ENCODE data around the gene NEURL1.
"Not testable (repeated sequence)": the region's sequence is repeated elsewhere in the genome, so short reads cannot be mapped to it uniquely, and the experiment has no call there.

The NEURL1 gene

GRCh38 chr10:103493916-103494877 is 692 bp downstream of the NEURL1 start:
- DNase-seq (ENCODE audit: low read depth): no peak

DNA sequence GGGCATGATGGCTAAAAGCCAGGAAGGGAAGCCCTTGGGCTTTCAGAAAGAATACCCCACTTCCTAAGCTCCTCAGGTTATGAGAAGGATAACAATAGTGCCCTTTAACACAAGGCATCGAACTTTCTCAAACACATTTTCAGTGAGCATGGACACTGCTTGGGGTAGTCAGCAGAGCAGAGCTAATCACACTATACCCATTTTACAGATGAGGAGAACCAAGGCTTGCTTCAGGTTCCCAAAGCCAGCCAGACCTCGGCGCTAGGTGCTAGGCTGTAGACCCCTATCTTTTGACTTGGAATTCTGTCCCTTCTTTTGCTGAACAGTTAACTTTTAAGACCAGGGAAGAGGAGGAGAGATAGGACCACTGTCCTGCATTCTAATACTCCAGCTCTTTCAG is 1.8 kb downstream of the NEURL1 start:
- no peak for DNase-seq (ENCODE audit: low read depth)

DNA sequence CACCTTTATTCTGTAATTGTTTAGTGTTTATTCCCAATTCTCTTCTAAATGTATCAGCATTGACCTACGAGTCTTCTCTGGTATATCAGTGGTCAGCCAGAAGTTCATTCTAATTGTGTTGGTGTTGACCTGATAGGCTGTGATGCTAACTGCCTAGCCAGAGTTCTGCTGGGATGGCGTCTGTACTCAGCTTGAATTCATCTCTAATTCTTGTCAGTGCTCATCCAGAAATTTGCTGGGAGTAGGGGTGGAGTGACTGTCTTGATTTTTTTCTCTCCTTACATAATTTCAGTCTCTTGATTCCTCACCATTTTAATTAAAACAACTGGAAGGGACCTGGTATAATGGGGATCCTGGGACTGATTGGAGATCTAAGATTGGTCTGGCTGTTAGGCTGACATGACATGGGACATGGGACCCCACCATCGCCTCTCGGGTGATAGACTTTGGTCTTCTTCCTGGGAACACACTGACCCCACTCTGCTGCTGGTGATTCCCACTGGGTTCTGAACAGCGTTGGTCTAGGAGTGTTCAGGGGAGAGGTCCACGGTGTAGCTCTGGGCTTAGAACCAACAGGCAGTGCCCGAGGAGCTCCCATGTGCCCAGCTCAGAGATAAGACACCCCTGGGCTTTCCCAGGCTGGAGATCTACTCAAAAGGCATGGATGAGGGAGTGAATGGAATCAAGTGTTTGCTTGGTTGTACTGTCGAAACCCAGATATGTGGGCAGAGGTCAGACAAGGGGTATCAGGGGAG is 3.8 kb downstream of the NEURL1 start:
- DNase-seq (ENCODE audit: low read depth): no peak

DNA sequence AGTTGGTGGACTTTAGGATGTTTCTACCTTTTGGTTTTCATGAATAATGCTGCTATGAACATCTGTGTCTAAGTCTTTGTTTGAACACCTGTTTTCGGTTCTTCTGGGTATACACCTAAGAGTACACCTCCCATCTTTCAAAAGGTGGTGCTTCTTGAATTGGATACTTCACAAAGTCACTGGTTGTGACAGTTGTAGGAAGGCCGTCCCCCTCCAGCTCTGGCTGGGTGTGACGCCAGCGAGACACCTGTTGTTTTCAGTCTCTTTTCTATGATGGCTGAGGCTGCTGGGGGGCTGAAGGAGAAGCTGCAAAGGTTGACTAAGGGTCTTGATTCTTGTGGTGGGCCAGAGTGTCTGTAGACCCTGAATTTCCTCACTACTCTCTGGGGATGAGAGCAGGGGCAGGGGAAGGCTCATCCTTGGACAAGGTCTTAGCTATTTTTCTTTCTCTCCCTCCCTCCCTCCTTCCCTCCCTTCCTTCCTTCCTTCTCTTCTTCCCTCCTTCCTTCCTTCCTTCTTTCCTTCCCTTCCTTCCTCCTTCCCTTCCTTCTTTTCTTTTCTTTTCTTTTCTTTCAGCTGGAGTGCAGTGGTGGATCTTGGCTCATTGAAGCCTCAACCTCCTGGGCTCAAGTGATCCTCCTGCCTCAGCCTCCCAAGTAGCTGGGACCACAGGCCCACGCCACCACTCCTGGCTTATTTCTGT is 5.6 kb downstream of the NEURL1 start:
- DNase-seq (ENCODE audit: low read depth): no peak

DNA sequence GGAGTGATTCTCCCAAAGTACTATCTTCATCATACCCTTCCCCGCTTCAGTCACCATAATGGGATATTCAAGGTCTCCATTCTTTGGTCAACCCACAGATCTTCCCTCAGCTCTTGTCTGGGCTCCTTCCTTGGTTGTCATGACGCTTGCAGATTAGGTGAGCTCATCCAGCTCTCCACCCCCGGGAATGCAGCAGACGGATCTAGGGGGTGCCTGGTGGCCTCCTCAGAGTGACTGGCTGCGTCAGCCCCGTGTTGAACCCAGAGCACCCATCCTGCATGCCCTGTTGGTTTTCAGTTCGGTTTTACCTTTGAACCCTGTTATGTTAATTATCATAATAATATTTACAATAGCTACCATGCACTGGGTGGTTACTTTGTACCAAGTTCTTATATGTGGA is 6.4 kb downstream of the NEURL1 start:
- DNase-seq (ENCODE audit: low read depth): no peak

GRCh38 chr10:103500481-103500880 is 7.0 kb downstream of the NEURL1 start:
- no peak for DNase-seq (ENCODE audit: low read depth)

GRCh38 chr10:103501186-103501585 is 7.7 kb downstream of the NEURL1 start:
- no peak for DNase-seq (ENCODE audit: low read depth)

DNA sequence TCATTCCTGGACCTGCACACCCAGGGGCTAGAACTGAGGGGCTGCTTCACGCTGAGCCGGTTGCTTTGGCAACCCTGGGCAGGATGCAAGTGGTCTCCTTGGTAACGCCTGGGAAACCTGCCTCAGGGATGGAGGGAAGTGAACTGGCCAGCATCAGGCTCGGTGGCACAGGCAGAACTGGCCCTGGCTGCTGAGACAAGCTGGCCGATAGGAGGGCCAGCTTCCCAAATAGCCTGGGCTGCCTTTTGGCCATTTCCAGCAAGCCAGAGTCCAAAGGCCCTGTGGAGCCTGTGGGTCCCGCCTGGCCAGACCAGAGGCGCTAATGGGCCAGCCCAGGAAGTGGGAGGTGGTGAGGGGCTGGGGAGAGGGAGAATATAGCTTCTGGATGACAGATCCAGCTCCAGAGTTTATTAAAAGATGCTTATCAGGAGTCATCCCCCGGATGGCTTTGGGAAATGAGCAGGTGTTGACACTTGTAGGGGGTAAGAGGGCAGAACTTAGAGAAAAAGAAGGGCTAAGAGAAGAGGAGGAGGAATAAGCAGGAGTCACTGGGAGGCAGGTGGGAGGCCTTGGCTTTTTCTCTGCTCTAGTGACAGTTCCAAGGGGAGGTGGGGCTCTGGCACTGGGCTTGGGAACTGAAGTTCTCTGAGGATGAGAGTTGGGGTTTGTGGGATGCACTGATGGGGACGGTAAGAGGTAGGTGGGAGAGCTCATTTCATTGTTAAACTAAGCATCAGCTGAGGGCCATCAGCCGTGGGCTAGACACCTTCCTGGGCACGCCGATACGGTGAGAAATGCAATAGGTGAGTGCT is 9.6 kb downstream of the NEURL1 start:
- DNase-seq (ENCODE audit: low read depth): no peak

- DNase-seq (ENCODE audit: low read depth): not testable (repeated sequence)
Observed at GRCh38 chr10:103503777-103504176, 10.3 kb downstream of the NEURL1 start.

DNA sequence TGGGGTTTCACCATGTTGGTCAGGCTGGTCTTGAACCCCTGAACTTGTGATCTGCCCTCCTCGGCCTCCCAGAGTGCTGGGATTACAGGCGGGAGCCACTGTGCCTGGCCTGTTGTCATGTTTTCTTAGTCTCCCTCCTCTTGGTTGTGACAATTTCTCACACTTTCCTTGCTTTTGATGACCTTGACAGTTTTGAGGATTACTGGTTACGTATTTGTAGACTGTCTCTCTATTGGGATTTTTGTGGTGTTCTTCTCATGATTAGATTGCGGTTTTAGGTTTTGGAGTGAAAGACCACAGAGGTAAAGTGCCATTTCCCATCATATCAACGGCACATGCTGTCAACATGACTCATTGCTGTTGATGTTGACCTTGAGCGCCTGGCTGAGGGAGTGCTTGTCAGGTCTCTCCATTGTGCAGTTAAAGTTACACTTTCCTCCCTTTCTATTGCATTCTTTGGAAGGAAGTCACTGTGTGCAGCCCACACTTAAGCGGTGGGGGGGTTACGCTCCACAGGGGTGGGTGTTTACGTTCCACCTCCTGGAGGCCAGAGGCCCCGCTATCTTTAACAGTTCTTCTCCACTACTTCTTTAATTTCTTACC is 10.8 kb downstream of the NEURL1 start:
- DNase-seq (ENCODE audit: low read depth): peak; percentile 73

DNA sequence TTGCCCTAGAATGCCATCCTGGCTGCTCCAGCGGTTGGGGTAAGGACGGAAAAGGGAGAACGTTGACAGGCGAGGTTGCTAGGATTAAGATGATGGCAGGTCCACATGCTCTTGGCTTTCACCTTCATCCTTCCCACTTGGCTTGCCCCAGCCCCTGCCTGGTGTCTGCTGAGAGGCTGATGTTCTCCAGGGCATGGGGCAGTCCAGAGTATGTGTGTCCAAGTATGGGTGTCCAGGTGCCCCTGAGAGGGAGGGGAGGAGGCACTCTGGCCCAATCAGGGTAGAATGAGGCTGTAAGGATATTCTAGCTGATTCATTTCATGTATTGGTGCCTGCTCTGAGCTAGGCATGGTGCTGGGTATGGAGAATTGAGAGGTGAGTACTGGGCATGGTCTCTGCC is 12.6 kb downstream of the NEURL1 start:
- DNase-seq (ENCODE audit: low read depth): no peak

- no peak for DNase-seq (ENCODE audit: low read depth)
Observed at GRCh38 chr10:103507235-103508191, 14.0 kb downstream of the NEURL1 start.

GRCh38 chr10:103510046-103510685 is 16.7 kb downstream of the NEURL1 start:
- DNase-seq (ENCODE audit: low read depth): no peak

DNA sequence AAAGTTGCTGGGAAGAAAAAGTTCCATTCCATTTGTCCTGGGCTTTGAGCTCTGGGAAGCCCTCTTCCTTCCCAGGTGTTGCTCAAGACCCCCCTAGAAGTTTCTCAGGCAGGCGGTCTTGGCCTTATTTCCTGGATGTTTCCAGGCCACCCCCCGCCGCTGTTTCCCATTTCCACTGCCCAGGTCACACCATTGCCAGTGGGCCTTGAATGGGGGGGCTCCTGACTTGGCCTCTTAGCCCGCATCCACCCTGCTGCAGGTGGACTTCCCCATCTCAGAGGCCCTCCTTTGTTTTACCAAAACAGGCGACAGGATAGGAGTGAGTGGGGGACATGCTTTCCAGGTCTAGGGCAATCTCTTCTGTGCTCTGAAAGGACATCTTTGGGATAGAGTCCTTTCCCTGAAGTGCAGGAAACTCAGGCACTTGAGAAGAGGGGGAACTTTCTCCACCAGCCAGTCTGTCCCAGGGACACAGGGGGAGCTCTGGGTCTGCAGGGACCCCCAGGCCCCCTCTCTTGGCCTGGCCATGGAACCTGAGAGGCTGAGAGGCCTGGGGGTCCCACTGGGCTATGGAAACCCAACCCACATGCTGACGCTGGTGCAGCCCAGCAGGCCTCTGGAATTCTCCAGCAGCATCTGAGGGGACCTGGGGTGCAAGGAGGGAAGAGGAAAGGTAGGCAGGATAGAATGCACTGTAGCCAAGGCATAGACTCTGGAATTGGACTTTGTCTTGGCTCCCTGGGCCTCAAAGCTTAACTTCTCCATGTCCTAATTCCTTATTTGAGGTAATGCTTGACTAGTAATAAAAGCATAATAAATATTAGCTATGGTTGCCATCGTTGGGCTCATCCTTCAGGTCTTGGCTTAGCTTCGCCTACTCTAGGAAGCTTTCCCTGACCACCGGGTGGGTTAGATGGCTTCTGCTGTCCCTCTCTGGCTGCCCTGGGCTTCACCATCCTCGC is 17.6 kb downstream of the NEURL1 start:
- DNase-seq (ENCODE audit: low read depth): no peak

- DNase-seq (ENCODE audit: low read depth): no peak
Observed at GRCh38 chr10:103512166-103512565, 18.7 kb downstream of the NEURL1 start.

DNA sequence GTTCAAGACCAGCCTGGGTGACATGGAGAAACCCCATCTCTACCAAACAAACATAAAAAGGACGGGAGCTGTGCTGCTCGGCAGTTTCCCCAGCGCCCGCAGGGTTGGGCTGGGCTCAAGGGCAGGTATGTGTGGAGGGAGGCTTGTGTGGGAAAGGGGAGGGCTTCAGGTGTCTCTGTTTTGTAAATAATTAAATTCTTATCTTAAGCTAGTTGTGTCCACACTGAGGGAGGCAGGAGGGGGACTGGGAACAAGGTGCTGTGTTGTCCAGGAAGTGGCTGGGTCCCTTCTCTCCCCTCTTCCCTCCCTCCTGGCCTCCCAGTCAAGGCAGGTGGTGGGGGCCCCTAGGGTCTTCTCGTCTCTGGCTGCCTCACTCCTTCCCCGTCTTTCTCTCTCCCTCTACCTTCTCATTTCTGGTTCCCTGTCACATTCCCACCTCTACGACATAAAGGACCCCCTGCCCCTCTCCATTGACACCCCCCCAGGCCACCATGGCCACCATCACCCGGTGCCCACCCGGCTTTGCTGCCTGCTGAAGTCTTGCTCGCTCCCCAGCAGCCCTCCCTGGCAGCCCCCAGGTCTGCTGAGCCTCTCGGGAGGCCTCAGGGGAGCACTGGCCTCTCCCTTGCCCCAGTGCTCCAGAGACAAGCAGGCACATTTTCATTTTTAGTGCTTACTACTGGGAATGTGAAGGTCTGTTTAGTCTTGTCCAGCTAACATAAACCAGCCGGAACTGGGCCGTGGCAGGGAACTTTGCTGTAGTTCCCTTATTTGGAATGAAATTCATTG is 19.3 kb downstream of the NEURL1 start:
- DNase-seq (ENCODE audit: low read depth): no peak

GRCh38 chr10:103513380-103514060 is 20.0 kb downstream of the NEURL1 start:
- DNase-seq (ENCODE audit: low read depth): no peak

All from HS-27A (cell line).